HG03565 (cell line): ENCODE measurements around the gene OCIAD1.
A peak's percentile ranks its signal among the peaks of the same experiment; 100 is the strongest.
"Not testable (repeated sequence)": the region's sequence is repeated elsewhere in the genome, so short reads cannot be mapped to it uniquely, and the experiment has no call there.

Source experiments
- ATAC-seq: cut with Tn5 transposase; IDR thresholded peaks from one replicate; pipeline ENCODE4 v1.9.1; 2021; ENCODE audit warnings: mild to moderate bottlenecking, moderate library complexity; ENCODE audit not compliant: unreplicated experiment

OCIAD1 gene

DNA sequence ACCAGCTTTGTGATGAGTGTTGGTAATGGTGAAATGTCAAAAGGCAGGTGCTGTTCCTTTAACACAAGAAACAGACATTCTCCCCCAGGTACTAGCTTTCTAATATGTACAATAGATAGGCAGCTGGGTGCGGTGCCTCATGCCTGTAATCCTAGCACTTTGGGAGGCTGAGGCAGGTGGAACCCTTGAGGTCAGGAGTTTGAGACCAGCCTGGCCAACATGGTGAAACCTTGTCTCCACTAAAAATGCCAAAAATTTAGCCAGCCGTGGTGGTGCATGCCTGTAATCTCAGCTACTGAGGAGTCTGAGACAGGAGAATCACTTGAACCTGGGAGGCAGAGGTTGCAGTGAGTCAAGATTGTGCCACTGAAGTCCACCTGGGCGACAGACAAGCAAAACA, 50.8 kb downstream of the OCIAD1 start:
- ATAC-seq: not testable (repeated sequence)

- not testable (repeated sequence) for ATAC-seq
Observed at GRCh38 chr4:48889750-48890149, 58.9 kb downstream of the OCIAD1 start.

GRCh38 chr4:48891028-48891619, 60.2 kb downstream of the OCIAD1 start:
- no peak for ATAC-seq

- no peak for ATAC-seq
Observed at GRCh38 chr4:48896845-48897244, 66.0 kb downstream of the OCIAD1 start.

GRCh38 chr4:48898733-48899431, 68.0 kb downstream of the OCIAD1 start:
- ATAC-seq: peak; percentile 68

DNA sequence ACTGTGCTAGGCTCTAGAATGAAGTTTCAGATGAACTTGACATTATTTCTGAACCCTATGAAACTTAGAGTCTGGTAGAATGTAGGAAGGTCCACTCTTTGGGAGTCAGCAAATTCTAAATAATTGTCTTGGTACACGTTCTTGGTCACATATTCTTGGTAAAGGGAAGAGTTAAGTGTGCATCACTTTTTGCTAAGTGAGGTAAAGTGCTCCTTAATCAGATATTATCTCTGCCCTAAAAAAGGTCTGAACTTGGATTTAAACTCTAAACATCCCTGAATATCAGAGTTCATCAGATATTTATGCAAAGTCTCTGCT, 68.5 kb downstream of the OCIAD1 start:
- ATAC-seq: no peak

DNA sequence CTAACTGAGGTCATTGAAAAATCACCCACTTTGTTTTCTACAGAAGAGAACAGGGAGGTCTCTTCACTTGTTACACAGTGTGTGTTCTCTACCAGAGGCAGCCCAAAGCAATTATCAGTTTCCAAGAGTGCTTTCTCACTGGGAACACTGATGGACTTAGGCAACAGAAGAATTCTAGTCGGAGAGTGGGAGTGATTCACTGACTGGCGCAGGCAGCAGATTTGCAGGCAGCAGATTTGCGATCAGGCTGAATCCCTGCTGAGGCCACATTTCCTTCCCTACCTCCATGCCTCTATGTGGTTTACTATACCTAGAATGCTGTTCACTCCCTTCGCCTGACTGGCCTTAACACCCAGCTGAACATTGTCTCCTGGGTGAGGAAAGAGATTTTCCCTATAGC, 69.1 kb downstream of the OCIAD1 start:
- ATAC-seq: no peak

- ATAC-seq: no peak
Observed at GRCh38 chr4:48901196-48901595, 70.3 kb downstream of the OCIAD1 start.

DNA sequence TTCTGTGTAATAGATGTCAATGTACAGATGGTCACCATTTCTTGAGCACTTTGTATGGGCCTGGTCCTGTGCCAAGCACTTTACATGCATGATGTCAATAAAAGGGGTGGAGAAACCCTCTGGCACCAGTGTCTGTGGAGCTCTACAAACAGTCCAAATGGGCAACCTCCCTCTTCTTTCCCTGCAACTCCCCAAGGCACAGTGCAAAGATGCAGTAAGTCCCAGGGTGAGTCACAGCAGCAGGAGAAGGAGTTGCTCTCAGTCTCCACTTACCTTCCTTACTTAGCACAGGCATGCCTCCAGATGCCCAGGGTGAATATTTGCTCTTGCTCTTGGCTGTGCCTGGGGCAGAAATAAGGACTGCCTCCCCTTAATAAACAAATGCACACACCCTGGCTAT, 71.4 kb downstream of the OCIAD1 start:
- no peak for ATAC-seq

- ATAC-seq: no peak
Observed at GRCh38 chr4:48904101-48904500, 73.2 kb downstream of the OCIAD1 start.

- no peak for ATAC-seq
Observed at GRCh38 chr4:48904541-48905142, 73.8 kb downstream of the OCIAD1 start.

- ATAC-seq: no peak
Observed at GRCh38 chr4:48905363-48906015, 74.6 kb downstream of the OCIAD1 start.

DNA sequence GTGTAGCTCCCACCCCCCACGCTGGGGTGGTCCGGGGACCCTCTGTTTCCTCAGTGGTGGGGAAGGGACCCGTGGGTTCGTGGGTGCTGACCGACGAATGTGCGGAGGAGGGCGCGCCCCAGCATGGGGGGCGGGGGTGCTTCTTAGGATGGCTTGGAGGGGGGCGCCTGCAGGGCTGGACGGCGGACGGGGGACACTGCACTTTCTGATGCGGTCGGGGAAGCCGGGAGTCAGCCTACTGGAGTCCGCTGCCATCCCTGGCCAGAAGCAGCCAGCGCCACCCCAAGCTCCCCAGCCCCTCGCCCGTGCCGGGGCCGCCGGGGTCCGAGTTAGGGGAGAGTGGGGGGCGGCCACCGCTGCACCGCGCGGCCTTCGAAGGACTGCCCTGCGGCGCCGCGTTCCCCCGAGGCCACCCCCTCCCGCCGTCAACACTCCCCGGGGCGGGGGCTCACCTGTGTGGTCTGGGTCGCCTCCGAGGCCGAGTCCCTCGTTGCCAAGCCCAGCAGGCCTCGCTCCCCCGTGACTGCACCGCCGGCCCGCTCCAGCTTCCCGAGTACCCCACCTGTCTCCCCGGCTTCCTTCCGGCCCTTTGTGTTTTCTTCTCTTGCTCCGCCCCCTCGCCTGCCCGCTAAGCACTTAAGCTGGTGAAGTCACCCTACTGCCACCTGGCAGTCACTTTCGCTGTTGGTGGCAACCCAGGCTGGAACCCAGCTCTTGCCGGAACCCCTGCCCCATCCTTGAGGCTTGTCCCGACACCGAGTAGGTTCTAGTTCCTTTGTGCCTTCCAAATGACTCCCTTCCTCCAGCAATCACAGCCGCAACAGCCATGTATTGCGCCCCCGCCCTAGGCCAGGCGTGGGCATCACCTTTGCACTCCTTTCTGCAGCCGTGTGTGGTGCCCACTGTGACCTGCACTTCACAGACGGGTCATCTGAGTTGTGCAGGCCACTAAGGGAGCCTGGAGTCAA, 75.6 kb downstream of the OCIAD1 start, which contains the start of gene OCIAD2:
OCIAD2 (minus strand) TSS at position 569 of the 968 bp plus-strand sequence. CDS start 2,225 bp downstream, outside the sequence.
- ATAC-seq: peak; percentile 89

- no peak for ATAC-seq
Observed at GRCh38 chr4:48907706-48908477, 77.0 kb downstream of the OCIAD1 start.

DNA sequence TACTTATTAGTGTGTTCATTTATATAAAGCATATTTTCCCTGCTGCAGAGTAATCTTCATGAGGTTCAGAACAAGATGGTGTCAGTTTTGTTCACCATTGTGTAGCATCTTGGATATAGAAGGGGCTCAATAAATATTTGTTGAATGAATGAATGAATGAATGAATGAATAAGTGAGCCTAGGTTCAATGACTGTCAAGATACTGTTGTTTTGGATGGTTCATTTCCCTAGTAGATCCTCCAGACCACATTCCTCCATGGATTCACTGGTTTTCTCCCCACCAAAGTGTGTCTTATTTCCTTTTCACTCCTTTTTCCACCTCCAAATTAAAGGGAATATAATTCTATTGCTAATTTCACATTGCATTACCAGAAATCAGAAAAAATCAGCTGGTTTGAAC, 77.8 kb downstream of the OCIAD1 start:
- no peak for ATAC-seq

DNA sequence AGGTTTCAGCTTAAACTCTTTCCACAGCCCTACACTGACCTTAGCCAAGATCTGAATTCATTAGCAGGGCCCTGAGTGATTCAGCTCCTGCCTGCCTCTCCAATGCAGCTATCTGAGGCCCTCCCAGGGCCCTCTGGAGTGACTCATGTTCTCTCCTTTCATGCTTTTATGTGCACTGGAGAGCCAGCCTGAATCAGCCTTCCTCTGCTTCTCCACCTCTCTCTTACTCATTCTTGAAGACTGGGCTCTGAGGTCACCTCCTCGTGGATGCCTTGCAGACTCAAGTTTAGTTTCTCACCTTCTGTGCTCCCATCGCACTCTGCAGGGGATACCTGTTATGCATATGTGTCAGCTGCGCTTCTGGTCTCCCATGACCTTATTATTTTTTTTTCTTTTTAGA, 78.8 kb downstream of the OCIAD1 start:
- ATAC-seq: no peak

DNA sequence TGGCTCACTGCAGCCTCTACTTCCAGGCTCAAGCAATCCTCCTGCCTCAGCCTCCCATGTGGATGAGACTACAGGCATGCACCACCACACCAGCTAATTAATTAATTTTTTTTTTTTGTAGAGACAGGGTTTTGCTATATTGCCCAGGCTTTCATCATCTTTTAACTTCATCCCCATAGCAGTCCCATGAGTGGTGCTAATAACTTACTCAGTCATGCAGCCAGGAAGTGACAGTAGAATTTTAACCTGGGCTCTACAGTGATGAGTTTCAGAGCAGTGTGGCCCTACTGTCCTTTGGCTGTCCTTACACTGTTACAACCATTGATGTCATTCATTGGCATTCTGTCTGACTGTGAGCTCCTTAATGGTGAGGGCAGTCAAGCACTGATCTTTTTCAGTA, 79.6 kb downstream of the OCIAD1 start:
- ATAC-seq: no peak
